DOHH2 (cell line): ENCODE data around the gene IRAK1BP1.

Source experiments
- H3F3A ChIP-seq: fragments of 200-600 bp; sonication (generic), shearing (Covaris generic); 2 replicates; pipeline ENCODE4 v1.6.0; 2016; ENCODE audit warnings: antibody characterized with exemption, mild to moderate bottlenecking; ENCODE audit not compliant: control insufficient read depth, insufficient read depth
- H3K27ac ChIP-seq: fragments of 200-600 bp; sonication (generic); 2 replicates; pipeline ENCODE4 v1.5.1; 2014; ENCODE audit warnings: low read depth, mild to moderate bottlenecking, low read length, moderate library complexity
- H3K27me3 ChIP-seq: fragments of 200-600 bp; sonication (generic); 2 replicates; pipeline ENCODE4 v1.6.1; 2014; ENCODE audit warnings: mild to moderate bottlenecking, low read length, mixed read lengths; ENCODE audit not compliant: control insufficient read depth
- H3K36me3 ChIP-seq: fragments of 200-600 bp; sonication (generic); 2 replicates; pipeline ENCODE4 v1.6.1; 2014; ENCODE audit warnings: mild to moderate bottlenecking, low read length, moderate library complexity, mixed read lengths; ENCODE audit not compliant: control insufficient read depth
- H3K4me1 ChIP-seq: fragments of 200-600 bp; sonication (generic); 2 replicates; pipeline ENCODE4 v1.6.1; 2014; ENCODE audit warnings: mild to moderate bottlenecking, low read length, mixed read lengths; ENCODE audit not compliant: control insufficient read depth
- H3K4me2 ChIP-seq: fragments of 200-600 bp; sonication (generic); 2 replicates; pipeline ENCODE4 v1.6.0; 2014; ENCODE audit warnings: mild to moderate bottlenecking, low read length, moderate library complexity
- H3K4me3 ChIP-seq: fragments of 200-600 bp; sonication (generic); 2 replicates; pipeline ENCODE4 v1.5.1; 2014; ENCODE audit warnings: mild to moderate bottlenecking, low read length, mixed read lengths
- H3K79me2 ChIP-seq: fragments of 200-600 bp; sonication (generic); 2 replicates; pipeline ENCODE4 v1.6.1; 2014; ENCODE audit warnings: mild to moderate bottlenecking, low read length, mixed read lengths; ENCODE audit not compliant: control insufficient read depth
- H3K9me2 ChIP-seq: fragments of 200-600 bp; sonication (generic); replicated peaks from 2 replicates; pipeline ENCODE4 v1.6.1; 2014; ENCODE audit warnings: mild to moderate bottlenecking, low read length, mixed read lengths; ENCODE audit not compliant: control insufficient read depth
- H3K9me3 ChIP-seq: fragments of 200-600 bp; sonication (generic); 2 replicates; pipeline ENCODE4 v1.6.1; 2014; ENCODE audit warnings: antibody characterized with exemption, low read length, mixed read lengths; ENCODE audit not compliant: control insufficient read depth, insufficient read depth
- H4K20me1 ChIP-seq: fragments of 200-600 bp; sonication (generic); 2 replicates; pipeline ENCODE4 v1.6.0; 2014; ENCODE audit warnings: low read depth, mild to moderate bottlenecking, antibody characterized with exemption, low read length, moderate library complexity; ENCODE audit not compliant: control insufficient read depth, insufficient read depth
- EZH2phosphoT487 ChIP-seq: fragments of 200-600 bp; sonication (generic); IDR thresholded peaks from 2 replicates; pipeline ENCODE4 v1.6.1; 2017; ENCODE audit warnings: borderline replicate concordance, mild to moderate bottlenecking, antibody characterized with exemption, low read length, moderate library complexity, mixed read lengths
- TF ChIP-seq, protein P1 (sequence below): fragments of 200-600 bp; sonication (generic); IDR thresholded peaks from one replicate; pipeline ENCODE4 v1.5.1; 2014; ENCODE audit warnings: antibody characterized with exemption, mild to moderate bottlenecking, low read depth, low read length; ENCODE audit not compliant: poor library complexity, severe bottlenecking

The IRAK1BP1 gene

DNA sequence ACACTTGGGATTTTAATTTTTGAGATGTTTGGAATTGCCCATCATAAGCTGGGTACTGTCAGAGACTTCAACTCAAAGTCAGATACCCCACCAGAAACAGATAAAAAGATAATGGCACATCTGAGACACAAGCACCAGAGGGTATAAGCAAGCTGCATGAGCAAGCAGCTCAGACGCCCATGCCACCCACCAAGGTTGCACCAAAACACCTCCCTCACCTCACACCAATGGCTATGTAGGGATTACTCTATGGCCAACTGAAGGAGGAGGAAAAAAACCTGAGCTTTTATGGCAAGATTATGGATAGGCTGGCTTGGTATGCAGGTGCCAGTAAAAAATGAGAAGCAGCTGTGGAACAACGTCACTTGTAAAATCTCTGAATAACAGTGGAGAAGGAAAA, 3.8 kb upstream of the IRAK1BP1 start:
- H3K4me1 ChIP-seq, result peaks cover 10% of the 10 kb centered on the region
- peaks cover 9% of the 10 kb centered on the region; the same call in 1 of the 2 replicates for H3F3A ChIP-seq
- H3K79me2 ChIP-seq, result peaks cover 25% of the 10 kb centered on the region
- TF ChIP-seq EZH2phosphoT487, result no peak
- TF ChIP-seq, protein P1, sequence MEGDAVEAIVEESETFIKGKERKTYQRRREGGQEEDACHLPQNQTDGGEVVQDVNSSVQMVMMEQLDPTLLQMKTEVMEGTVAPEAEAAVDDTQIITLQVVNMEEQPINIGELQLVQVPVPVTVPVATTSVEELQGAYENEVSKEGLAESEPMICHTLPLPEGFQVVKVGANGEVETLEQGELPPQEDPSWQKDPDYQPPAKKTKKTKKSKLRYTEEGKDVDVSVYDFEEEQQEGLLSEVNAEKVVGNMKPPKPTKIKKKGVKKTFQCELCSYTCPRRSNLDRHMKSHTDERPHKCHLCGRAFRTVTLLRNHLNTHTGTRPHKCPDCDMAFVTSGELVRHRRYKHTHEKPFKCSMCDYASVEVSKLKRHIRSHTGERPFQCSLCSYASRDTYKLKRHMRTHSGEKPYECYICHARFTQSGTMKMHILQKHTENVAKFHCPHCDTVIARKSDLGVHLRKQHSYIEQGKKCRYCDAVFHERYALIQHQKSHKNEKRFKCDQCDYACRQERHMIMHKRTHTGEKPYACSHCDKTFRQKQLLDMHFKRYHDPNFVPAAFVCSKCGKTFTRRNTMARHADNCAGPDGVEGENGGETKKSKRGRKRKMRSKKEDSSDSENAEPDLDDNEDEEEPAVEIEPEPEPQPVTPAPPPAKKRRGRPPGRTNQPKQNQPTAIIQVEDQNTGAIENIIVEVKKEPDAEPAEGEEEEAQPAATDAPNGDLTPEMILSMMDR, result no peak
- H4K20me1 ChIP-seq, result no peaks in the 10 kb centered on the region
- no peak overlapping the region for H3K4me3 ChIP-seq
- no peaks in the 10 kb centered on the region for H3K9me3 ChIP-seq
- no peak overlapping the region for H3K27ac ChIP-seq
- H3K36me3 ChIP-seq, result no peaks in the 10 kb centered on the region; the same call in 1 of the 2 replicates
- H3K27me3 ChIP-seq, result no peaks in the 10 kb centered on the region
- no peaks in the 10 kb centered on the region for H3K9me2 ChIP-seq
- no peak overlapping the region for H3K4me2 ChIP-seq

DNA sequence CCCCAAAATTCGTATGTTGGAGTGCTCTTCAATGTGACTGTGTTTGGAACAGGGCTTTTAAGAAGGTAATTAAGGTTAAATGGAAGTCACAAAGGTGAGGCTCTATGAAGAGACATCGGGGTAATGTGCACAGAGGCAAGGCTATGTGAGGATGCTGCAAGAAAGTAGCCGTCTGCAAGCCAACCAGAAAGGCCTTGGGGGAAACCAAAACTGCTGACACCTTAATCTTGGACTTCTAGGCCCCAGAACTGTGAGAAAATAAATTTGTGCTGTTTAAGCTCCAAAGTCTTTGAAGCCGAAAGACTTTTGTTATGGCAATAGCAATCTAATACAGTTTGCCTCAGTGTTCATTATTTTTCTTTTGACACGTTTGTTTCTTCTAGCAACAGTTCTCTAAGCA, 2.4 kb upstream of the IRAK1BP1 start:
- TF ChIP-seq, protein P1, result no peak
- no peak for TF ChIP-seq EZH2phosphoT487
- no peaks in the 10 kb centered on the region for H3K9me3 ChIP-seq
- no peaks in the 10 kb centered on the region for H3K9me2 ChIP-seq
- no peaks in the 10 kb centered on the region; the same call in 1 of the 2 replicates for H3K36me3 ChIP-seq
- no peak overlapping the region for H3K4me2 ChIP-seq
- H3K4me1 ChIP-seq, result peaks cover 12% of the 10 kb centered on the region
- H3F3A ChIP-seq, result peaks cover 9% of the 10 kb centered on the region; the same call in 1 of the 2 replicates
- no peak overlapping the region for H3K27ac ChIP-seq
- no peaks in the 10 kb centered on the region for H4K20me1 ChIP-seq
- H3K4me3 ChIP-seq, result no peak overlapping the region
- H3K79me2 ChIP-seq, result peaks cover 35% of the 10 kb centered on the region
- H3K27me3 ChIP-seq, result no peaks in the 10 kb centered on the region

DNA sequence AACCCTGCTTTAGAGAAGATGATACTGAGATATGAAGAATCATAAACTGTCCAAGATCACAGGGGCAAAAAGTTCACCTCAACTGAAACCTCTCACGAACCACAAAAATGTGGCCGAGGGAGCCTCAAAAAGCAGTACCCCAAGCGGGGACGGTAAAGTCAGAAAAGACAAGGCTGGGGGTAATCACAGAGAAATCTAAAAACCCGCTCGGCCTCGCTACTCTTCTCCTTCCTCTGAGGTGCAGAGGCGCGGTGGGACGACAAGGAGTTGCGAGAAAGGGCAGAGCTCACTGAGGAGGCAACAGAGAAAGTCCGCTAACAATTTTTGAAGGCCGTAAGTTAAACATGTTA, 356 bp upstream of the IRAK1BP1 start:
- Histone ChIP-seq H3F3A (peaks cover 9% of the 10 kb centered on the region; the same call in 1 of the 2 replicates), H3K27ac (peak overlapping the region; percentile 82)
- TF ChIP-seq, protein P1, result no peak
- no peak for TF ChIP-seq EZH2phosphoT487

DNA sequence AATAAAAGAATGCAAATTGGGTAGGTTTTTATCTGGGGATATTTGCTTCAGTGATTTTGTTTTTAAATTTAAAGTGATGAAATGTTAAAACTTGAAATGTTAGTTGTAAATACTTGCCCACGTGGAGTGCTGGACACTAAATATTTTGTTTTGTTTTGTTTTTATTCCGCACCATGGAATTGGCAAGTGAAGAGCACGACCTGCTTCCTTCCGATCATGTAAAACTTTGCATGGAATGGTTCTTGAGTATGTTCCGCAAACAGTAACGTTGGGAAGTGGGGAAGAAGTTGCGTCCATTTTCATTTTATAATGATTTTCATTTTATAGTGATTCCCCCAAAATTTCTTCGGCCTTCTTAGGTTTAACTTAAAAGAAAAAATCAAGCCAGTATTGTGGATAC, 765 bp downstream of the IRAK1BP1 start:
- TF ChIP-seq EZH2phosphoT487, result no peak
- TF ChIP-seq, protein P1, result no peak
- Histone ChIP-seq H3K4me3 (peak overlapping the region; percentile 90), H3K9me3 (no peaks in the 10 kb centered on the region), H3K9me2 (no peaks in the 10 kb centered on the region), H3K79me2 (peaks cover 35% of the 10 kb centered on the region), H3K27me3 (no peaks in the 10 kb centered on the region), H3K36me3 (peaks cover 6% of the 10 kb centered on the region), H3K4me1 (peaks cover 12% of the 10 kb centered on the region), H3K4me2 (peak overlapping the region; percentile 81), H4K20me1 (no peaks in the 10 kb centered on the region), H3F3A (peaks cover 9% of the 10 kb centered on the region; the same call in 1 of the 2 replicates), H3K27ac (peak overlapping the region; percentile 82)

More for the DNA sequence above, 356 bp upstream of the IRAK1BP1 start:
- H3K9me2 ChIP-seq, result no peaks in the 10 kb centered on the region
- H3K9me3 ChIP-seq, result no peaks in the 10 kb centered on the region
- no peaks in the 10 kb centered on the region for H4K20me1 ChIP-seq
- H3K4me3 ChIP-seq, result peak overlapping the region; percentile 90
- H3K4me1 ChIP-seq, result peaks cover 12% of the 10 kb centered on the region
- peak overlapping the region; percentile 81 for H3K4me2 ChIP-seq
- no peaks in the 10 kb centered on the region for H3K27me3 ChIP-seq
- peaks cover 35% of the 10 kb centered on the region for H3K79me2 ChIP-seq
- H3K36me3 ChIP-seq, result peaks cover 6% of the 10 kb centered on the region
